GM19043 (cell line): ENCODE data around the gene CABP7.

Source experiments
- ATAC-seq: cut with Tn5 transposase; IDR thresholded peaks from one replicate; pipeline ENCODE4 v1.9.1; 2021; ENCODE audit warnings: low read depth; ENCODE audit not compliant: unreplicated experiment

The CABP7 gene

DNA sequence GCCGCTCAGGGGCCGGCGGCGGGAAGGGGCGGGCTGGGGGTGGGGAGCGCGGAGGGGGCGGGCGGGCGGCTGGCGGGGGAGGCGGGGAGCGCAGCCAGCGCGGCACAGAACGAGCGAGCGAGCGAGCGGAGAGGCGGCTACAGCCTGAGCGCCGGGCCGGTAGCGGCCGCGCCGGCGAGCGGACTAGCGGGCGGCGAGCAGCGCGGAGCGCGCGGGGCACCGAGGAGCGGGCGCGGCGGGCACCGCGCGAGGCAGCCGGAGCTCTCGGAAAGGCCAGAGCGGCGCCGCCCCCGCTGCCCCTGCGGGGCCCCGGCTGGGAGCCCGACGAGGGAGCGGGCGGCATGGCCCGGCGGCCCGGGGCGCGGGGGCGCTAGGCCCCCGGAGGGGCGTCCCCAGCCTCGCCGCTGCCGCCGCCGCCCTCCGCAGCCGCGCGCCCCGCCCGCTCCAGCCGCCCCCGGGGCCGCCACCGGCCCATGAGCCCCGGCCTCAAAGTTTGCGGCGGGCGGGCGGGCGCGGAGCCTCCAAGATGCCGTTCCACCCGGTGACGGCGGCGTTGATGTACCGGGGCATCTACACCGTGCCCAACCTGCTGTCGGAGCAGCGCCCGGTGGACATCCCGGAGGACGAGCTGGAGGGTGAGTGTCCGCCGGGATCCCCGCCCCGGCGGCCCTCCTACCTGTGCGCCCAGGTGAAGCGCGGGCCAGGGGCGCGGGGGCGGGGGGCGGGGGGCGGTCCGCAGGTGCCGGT, at the start of gene CABP7:
Gene CABP7, plus strand, starts transcription at position 105 of the 747 bp plus-strand sequence. Its CDS starts 422 bp downstream, at position 527.
- no peak for ATAC-seq

DNA sequence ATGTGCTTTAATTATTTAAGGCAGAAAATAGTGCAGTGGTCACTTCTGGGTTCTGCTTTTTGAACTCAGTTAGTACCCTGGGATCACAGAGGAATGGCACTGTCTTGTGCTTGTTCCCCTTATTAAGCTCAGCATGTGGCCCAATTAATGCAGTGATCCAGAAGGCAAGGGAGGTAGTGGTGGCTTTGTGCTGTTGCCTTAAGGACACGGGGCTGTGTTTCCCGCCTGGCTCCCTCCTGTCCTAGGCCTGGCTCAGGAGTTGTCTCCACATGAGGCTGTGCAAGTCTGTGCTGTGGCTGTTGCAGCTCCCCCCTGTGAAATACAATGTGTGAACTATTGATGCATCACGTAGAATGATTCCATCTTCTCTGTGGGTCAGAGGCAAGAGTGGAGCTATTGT, 49.2 kb upstream of the CABP7 start:
- no peak for ATAC-seq

DNA sequence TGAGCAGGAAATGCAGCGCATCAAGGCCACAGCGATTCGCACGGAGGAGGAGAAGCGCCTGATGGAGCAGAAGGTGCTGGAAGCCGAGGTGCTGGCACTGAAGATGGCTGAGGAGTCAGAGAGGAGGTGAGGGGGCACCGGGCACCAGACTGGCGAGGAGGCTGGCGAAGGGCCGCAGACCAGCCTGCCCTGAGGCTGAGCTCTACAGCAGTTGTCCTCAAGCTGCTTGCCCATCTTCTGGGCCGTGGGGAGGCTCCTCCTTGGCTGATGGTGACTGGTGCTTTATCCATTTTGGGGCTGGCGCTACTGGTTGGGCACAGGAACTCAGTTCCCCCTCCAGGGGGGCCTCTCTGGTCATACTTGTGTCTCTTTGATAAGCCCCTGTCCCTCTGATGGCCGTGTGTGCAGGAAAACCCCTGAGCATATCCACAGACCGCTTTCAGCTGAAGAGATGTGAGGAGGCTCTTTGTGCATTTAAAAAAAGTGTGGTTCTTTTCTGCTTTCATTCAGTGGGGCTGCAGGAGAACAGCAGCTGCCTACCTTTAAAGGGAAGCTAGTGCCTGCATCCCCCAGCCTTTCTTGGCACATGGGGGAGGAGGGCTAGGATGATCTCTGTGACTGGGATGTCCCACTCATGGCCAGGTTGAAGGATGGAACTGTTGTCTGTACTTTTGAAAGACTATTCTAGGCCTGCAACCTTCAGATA, 46.3 kb upstream of the CABP7 start:
- no peak for ATAC-seq

DNA sequence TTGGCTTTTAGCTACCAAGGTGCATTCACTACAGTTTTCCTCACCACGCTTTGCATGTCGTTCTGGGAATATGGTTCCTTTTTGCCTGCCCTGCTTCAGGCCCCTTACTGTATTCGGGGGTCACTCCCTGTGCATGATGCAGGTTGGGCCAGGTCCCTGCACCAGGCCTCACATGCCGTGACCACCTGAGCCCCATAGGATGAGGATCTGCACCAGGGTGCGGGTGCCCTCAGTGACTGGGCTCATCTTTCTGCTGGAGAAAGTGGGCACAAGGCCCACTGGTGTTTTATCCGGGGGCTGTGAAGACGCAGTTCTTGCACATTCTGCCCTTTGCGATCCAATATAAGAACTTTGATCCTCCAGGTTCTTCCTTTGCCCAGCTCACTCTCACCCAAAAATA, 45.7 kb upstream of the CABP7 start:
- no peak for ATAC-seq

DNA sequence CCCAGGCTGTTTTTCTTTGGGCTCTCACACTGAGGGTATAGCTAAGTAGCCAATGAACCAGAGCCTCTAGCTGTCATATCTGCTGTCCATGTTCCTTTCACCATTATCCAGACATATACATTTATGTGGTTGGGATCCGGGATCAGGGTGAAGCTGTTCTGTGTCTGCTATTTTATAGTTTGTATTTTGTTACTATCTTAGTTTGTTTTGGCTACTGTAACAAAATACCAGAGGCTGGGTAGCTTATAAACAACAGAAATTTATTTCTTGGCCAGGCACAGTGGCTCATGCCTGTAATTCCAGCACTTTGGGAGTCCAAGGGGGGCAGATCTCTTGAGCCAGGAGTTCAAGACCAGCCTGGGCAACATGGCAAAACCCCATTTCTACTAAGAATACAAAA, 40.5 kb upstream of the CABP7 start:
- no peak for ATAC-seq

DNA sequence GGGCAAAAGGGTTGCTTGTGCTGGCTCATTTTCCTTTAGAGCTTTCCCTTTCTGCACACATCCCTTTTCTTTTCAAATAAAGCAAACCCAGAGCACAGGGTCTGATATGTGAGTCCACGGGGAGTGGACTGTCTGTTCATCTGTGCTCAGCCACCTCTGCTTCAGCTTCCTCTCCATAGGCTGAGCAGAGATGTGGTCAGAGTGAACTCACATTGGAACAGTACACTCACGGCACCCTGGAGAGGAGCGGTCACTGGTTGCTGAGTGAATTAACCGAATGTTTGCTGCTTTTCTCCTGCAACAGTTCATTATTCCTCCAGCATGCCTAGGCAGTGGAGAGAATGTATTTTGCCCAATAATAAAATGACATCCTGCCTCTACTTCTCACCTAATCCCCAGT, 36.3 kb upstream of the CABP7 start:
- ATAC-seq = no peak

DNA sequence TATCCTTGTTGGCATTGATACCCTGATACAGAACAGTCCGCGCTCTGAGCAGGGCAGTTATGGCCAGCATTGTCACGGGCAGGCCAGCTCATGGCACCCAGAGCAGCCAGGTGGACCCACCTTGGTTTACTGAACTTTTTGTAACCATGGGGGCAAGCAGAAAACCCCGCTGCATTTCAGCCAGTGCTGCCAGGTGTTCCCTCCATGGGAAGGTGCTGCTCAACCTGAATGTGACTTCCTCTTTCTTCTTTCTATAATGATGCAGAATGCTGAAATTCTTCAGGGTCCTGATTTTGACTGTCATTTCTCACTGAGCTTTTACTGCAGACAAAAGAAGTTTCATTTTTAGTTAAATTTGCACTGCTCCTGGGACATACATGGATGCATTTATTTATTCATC, 35.6 kb upstream of the CABP7 start:
- no peak for ATAC-seq

DNA sequence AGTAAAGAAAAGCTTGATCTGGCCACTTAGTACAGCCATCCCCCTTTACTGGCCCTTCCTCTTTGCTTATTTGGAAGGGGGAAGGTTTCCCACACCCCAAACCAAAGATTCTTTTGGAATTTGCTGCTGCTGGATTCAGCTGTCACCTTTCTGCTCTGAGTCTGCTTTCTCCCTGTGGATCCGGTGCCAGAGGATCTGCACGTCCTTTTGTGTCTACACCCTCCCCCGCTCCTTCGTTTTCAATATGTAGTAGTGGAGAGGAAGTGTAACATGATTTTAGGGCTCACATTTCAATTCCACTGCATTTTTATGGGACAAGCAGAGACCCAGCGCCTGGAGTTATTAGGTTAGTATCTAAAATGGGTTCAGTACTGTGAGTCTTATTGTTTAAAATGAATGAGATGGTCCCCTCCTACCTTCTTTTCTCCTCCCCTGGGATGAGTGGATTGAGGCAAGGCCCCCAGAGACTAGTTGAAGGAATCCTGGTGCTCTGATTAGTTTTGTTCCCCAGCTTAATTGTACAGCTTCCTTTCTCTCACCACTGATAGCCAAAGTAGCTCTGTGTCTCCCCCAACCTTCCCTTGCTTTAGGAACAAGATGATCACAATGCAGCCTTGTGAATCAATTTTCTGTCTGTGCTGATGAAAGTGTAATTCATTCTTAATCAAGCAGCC, 30.5 kb upstream of the CABP7 start:
- no peak for ATAC-seq

DNA sequence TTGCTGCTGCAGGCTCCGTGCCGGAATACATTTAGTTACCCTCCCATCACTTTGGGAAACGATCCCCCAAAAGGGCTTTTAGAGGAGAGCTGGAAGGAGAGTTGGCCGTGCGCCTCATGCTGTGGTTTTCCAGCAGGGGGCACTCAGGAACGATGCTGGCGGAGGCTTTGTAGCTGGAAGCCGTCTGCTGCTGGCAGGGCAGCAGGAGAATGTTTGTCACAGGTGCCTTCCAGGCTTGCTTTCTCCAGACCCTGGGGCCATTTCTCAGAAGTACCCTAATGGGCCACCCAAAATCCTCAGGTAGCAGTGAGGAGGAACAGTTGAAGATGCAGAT, 30.0 kb upstream of the CABP7 start:
- no peak for ATAC-seq

DNA sequence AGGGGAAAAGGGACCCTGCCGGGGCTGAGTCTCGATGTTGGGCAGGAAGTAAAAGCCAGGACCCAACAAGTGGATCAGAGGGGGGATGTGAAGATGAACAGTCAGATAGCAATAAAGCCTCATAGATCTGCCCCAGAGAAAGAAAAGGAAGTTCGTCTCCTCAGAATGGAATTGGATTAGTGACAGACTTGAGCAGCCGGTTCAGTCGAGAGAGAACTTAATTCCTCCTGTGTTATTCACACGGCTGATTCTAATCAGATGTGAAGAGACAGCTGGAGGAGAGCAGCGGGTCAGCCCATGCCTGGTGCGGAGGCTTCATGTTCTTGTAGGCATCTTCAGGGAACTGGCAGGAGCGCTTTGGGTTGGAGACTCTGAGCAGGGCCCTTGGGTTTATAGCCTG, 29.3 kb upstream of the CABP7 start:
- no peak for ATAC-seq

DNA sequence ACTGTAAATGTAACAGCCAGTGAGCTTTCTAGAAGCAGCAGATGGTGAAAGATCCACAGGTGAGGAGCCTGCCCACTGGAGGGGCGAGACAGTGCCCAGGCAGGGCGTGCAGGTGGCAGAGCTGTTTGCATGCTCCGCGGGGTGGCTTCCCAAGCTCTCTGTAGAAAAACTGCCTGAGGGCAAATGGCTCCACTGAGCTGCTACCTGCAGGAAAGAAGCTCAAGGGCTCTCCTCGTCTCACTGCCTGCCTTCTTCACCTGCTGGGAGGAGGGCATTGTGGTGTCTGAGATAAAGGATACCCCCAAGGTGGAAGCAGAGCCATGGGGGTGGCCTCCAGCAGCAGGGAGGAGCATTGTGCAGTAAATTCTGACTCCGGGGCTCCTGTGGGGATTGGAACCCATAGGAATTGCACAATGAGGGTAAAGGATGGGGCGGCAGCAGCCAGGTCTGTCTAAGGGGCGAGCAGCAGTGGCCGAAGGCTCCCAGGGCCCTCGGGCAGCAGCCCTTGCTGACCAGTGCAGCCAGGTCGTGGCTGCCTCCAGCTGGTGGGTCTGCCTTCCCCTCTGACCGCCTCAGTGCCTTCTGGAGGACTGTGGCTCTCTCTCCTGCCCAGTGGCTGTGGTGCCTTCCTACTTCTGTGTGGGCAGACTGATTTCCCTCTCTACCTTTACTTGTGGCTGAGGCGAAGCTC, 28.0 kb upstream of the CABP7 start:
- no peak for ATAC-seq

DNA sequence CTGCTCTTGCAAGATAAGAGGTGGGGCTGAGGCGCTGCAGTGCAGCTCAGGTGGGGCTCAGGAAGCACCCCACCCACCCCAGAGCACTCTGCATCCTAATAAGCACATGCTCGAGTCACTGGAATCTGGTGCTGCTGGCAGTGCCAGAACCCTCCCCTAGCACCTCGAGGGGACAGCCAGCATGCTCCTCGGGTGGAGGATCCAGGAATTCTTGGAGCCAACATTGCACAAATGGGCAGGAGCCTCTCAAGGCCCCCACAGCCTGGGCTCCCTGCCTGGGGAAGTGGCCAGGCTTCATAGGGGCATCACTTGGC, 27.5 kb upstream of the CABP7 start:
- ATAC-seq = no peak

DNA sequence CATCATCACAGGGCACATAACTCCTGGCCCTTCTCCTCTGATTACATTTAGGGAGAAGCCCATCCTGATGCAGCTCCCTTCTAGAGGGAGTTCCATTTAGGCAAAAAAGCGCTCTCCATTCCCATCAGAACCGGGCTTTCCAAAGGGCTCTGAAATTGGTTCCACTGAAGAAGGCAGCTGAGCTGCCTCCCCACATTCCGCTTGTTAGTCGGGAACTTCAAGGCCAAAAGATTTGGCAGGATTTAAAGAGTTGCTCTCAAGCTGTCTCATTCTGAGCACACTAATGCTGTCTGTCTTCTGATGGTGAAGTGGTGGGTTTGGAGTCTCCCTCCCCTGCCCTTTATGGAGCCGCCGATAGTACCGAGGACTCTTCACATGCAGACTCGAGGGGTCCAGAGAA, 26.6 kb upstream of the CABP7 start:
- no peak for ATAC-seq

DNA sequence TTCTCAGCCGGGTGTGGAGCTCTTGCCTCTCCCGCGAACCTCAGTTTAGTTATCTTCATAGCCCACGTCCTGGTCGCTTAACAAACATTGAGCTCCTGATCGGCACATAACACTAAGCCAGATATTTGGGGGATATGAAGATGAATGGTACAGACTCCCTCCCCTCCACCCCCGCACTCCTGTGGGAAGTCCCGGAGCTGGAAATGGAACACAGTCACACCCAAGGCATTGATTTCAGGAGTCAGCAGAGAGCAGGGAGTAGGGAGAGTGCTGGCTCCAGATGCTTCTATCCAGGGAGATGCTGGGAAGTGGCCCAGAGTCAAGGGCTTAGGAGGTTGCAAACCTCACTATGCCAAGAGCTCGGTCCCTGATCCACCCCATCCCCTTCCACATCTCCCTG, 26.1 kb upstream of the CABP7 start:
- ATAC-seq = no peak

DNA sequence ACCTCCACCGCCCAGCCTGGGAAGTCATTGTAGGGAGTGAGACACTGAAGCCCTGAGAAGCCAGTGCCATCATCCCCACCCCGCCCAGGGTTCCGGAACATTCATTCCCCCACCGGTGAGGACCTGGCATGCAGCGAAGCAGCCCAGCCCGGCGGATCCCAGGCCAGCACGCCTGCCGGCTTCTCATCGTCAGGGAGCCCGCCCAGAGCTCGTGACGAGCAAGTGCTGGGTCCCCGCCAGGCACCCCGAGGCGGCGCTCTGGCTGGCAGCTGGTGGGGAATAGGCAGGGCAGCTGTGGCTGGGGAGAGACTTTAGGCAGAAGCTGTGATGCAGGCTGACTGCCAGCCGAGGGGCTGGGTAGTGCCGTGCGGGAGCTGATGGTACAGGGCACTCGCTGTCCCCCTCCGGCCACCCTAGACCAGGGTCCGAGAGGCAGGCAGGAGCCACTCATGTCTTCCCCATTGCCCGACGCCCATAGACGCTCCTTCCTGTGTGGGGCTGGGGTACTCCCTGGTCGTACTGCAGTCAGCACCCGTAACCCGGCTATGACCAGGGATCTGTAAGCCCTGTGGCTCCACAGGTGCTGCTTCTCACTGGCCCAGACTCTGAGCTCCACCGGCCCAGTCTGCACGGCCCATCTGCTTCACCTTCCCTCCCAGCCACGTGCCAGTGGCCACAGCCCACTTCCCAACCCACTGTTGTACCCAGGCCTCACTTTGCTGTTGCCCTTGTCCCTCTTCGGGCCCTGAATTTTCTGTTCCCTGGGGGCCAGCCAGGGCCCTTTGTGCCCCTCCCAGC, 24.5 kb upstream of the CABP7 start:
- ATAC-seq = no peak

DNA sequence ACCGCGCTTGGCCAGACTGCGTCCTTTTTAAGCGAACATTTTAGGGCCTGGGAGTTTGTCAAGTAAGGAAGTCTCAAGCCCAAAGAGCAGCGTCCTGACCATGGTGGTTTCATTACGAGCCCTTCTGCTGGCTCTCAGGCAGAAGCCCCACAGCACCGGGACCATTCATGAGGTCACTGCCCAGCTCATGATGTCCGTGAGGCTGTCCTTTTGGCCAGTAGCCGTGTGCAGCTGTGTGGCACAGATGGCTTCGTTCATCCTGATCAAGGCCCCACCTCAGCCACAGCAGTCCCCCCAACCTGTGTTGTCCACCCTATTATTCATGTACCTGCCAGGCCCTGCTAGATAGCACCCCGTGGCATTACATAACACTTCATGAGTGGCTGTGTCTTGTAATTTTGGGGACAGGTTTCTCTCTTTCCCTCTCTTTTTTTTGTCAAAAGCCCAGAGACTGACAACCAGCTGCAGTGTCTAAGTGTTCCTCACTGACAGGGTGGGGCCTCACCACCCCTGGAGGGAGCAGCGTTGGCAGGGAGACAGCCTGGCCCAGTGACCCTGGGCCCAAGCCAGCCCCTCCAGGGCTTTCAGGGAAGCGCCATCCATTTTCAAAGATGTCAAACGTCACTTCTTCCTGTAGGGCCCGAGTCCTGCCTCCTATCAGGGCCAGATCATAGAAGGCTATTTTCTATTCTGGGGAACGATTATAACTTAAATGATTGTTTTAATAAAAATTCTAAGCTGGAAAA, 21.8 kb upstream of the CABP7 start:
- no peak for ATAC-seq

DNA sequence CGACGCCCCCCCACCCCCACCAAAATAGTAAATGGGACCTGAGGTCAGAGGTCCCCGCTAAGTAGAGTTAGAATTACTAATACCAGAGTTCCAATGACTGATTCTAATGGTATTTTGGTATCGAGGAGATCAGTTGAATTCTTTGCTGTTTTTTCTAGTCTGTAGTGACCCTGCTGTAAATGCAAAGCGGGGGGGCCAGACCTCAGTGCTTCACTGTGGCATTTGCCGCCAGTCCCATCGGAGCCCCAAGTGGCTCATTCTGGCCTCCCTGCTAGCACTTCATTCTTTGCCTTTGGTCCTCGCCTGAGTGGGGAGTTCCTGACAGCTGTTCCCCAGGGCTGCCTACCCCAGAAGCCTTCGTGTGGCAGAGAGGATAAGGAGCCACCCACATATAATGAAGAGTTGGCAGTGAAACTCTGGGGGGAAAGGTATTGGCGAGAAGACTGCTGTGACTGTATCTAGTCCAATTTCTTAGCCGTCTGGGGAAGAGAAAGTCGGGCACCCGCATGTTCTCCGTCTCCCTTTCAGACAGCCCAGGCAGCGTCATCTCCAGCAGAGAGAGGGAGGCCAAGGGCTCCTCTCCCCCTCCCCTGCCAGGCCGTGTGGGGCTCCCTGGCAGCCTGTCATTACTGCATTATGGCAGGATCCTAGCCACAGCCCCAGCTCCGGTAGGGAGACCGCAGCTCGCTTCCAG, 19.4 kb upstream of the CABP7 start:
- no peak for ATAC-seq

DNA sequence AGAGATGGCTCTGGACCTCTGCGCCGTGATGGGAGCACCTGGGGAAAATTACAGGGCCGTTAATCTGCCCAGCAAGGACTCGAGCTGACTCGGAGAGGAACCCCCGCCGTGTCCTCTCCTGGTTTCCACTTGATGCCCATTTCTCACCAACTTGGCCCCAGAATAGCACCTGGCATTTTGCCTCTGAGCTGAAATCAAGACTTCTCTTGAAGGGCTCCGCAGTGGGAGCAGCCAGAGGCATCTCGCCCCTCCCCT, 19.0 kb upstream of the CABP7 start:
- no peak for ATAC-seq

DNA sequence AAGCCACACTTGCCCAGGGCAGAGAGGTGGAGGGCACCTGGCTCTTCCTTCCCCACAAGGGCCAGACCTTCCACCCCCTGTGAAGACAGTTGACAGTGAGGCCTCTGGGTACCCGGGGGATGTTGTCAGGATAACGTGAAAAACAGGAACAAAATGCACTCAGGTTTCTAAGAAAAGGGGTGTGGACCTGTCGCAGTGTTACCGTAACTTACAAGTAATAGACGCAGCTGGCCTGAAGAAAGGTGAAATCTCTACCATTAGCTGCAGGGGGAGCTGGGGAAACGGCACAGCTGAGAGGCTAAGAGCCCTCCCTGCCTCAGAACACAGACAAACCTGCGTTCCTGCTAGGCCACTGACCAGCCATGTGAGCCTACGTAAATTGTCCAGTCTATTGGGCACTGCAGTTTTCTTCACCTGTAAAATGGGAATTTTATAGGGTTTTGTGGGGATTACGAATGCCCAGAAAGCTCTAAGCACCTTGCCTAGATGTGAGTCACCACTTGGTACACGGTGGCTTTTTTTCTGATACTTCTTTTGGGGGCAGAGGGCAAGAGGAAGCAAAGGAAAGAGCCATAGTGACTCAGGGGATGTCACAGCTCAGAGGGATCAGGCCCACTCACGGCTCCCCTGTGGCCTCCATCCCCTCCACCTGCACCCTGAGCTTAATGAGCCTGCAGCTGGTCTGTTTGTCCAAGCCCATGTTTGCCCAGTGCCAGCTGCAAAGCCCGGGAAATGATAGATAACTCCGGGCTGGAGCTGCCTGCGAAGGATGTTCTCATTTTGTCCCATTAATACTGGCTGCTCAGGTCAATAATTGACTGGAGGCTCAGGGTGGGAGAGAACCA, 18.4 kb upstream of the CABP7 start:
- no peak for ATAC-seq
